Activated CD8-positive, alpha-beta T cell treated with anti-CD3 and anti-CD28 coated beads for 36 hours (primary cell): ENCODE data around the gene SLC25A25. TPM values are rescaled to one million over a fixed set of nuclear protein-coding genes. Genes with fewer than 3 reads are reported as not detected.
A peak's percentile ranks its signal among the peaks of the same experiment; 100 is the strongest.
"Not testable (repeated sequence)": the region's sequence is repeated elsewhere in the genome, so short reads cannot be mapped to it uniquely, and the experiment has no call there.

Source experiments
- ATAC-seq: fragments of 200-7000 bp; cut with Tn5 transposase; one replicate; pipeline ENCODE4 v1.10.0; 2021; ENCODE audit warnings: mild to moderate bottlenecking, moderate library complexity
- CTCF ChIA-PET: fragments of 350-600 bp; sonication (Branson Sonifier 250); formaldehyde crosslinking; loops from one replicate; lab custom pipeline; 2021; ENCODE audit warnings: antibody characterized with exemption; lab: Charles Lee
- POLR2A ChIA-PET: fragments of 350-600 bp; sonication (Branson Sonifier 250); formaldehyde crosslinking; loops from one replicate; lab custom pipeline; 2021; ENCODE audit warnings: antibody characterized with exemption; lab: Charles Lee
- DNase-seq: peaks from one replicate; pipeline ENCODE4 v3.0.0-alpha.2; 2020
- H3K27ac Mint-ChIP-seq: one replicate; pipeline ENCODE4 v1.8.0; 2021; ENCODE audit warnings: mild to moderate bottlenecking, mixed read lengths
- H3K27me3 Mint-ChIP-seq: one replicate; pipeline ENCODE4 v1.8.0; 2021; ENCODE audit warnings: mixed read lengths
- H3K36me3 Mint-ChIP-seq: one replicate; pipeline ENCODE4 v1.8.0; 2021; ENCODE audit warnings: low read depth, mixed read lengths
- H3K4me1 Mint-ChIP-seq: one replicate; pipeline ENCODE4 v1.8.0; 2021; ENCODE audit warnings: low read depth, mixed read lengths
- H3K4me3 Mint-ChIP-seq: one replicate; pipeline ENCODE4 v1.8.0; 2021; ENCODE audit warnings: mild to moderate bottlenecking, moderate library complexity, mixed read lengths
- H3K9me3 Mint-ChIP-seq: one replicate; pipeline ENCODE4 v1.8.0; 2021; ENCODE audit warnings: mixed read lengths
- CTCF ChIP-seq: fragments of 200-600 bp; IDR thresholded peaks from one replicate; pipeline ENCODE4 v1.8.0; 2022; ENCODE audit warnings: antibody characterized with exemption, mild to moderate bottlenecking
- intact Hi-C: fragments of 100-400 bp; cut with micrococcal nuclease; formaldehyde crosslinking; loops from one replicate; pipeline ENCODE4 v1.10.0; 2022
- total RNA-seq, 2 experiments: library from RNA; stranded (reverse); gene quantifications; one replicate each; pipeline ENCODE4 v1.2.3, GENCODE V29; 2021

The SLC25A25 gene
- total RNA-seq, 2 experiments from 2014 or later = 12.9 to 14.6 TPM

- Mint-ChIP-seq H3K9me3 (no peaks in the 10 kb centered on the region), H3K27ac (peak overlapping the region; percentile 98), H3K4me3 (peak overlapping the region; percentile 31), H3K4me1 (peaks cover 78% of the 10 kb centered on the region), H3K36me3 (peaks cover 2% of the 10 kb centered on the region), H3K27me3 (no peaks in the 10 kb centered on the region)
- no peak for TF ChIP-seq CTCF
- no peak for DNase-seq
- POLR2A ChIA-PET = interaction anchor here (0.7 to 4.5 kb wide), 14 partner anchors 11 to 101 kb away, joined by 3 to 85 read pairs (median 4); partner anchors contain the start of genes EEIG1 and PIP5KL1
- intact Hi-C loops = loop anchor here (2.0 to 5.0 kb wide), 4 partner anchors 21 to 70 kb away; partner anchors contain the start of genes NAIF1 and SLC25A25
- ATAC-seq = no peak
- CTCF ChIA-PET = interaction anchor here (0.7 to 24.9 kb wide), 6 partner anchors 21 to 106 kb away, joined by 3 to 631 read pairs (median 3); no protein-coding TSS in a partner anchor
These were observed 40.3 kb upstream of the SLC25A25 start for GRCh38 chr9:128027705-128028104.

GRCh38 chr9:128033609-128034008, 34.4 kb upstream of the SLC25A25 start:
- ChIA-PET CTCF (interaction anchor here (0.9 to 24.9 kb wide), 12 partner anchors 8 to 262 kb away, joined by 3 to 631 read pairs (median 16); partner anchors contain the start of genes EEIG1 and NAIF1), POLR2A (interaction anchor here (0.8 to 5.7 kb wide), 10 partner anchors 27 to 92 kb away, joined by 3 to 36 read pairs (median 6); partner anchors contain the start of gene EEIG1)
- ATAC-seq (no peak), DNase-seq (peak; percentile 38)
- Mint-ChIP-seq H3K36me3 (peaks cover 2% of the 10 kb centered on the region), H3K4me1 (peaks cover 42% of the 10 kb centered on the region), H3K9me3 (no peaks in the 10 kb centered on the region), H3K4me3 (no peak overlapping the region), H3K27ac (peak overlapping the region; percentile 75), H3K27me3 (no peaks in the 10 kb centered on the region)
- intact Hi-C loops = no loop called here
- no peak for TF ChIP-seq CTCF

- ChIA-PET POLR2A (interaction anchor here (0.6 to 5.7 kb wide), 22 partner anchors 9 to 114 kb away, joined by 3 to 36 read pairs (median 4); partner anchors contain the start of genes DPM2 and EEIG1), CTCF (interaction anchor here (0.6 to 24.9 kb wide), 39 partner anchors 8 to 165 kb away, joined by 3 to 631 read pairs (median 5); partner anchors contain the start of genes DPM2, EEIG1, NAIF1 and PIP5KL1)
- H3K36me3 Mint-ChIP-seq = peaks cover 2% of the 10 kb centered on the region
- peak; percentile 76 for DNase-seq
- no peaks in the 10 kb centered on the region for H3K9me3 Mint-ChIP-seq
- peak overlapping the region; percentile 74 for H3K27ac Mint-ChIP-seq
- intact Hi-C loops = loop anchor here (5.0 kb wide), 1 partner anchor 93 kb away; no protein-coding TSS in a partner anchor
- peak; percentile 94 for TF ChIP-seq CTCF
- H3K27me3 Mint-ChIP-seq = no peaks in the 10 kb centered on the region
- H3K4me3 Mint-ChIP-seq = no peak overlapping the region
- peak; percentile 64 for ATAC-seq
- H3K4me1 Mint-ChIP-seq = peaks cover 34% of the 10 kb centered on the region
These were observed 33.0 kb upstream of the SLC25A25 start for GRCh38 chr9:128034821-128035652.

GRCh38 chr9:128036522-128036921, 31.5 kb upstream of the SLC25A25 start:
- POLR2A ChIA-PET = interaction anchor here (2.0 kb wide), 1 partner anchor 57 kb away, joined by 5 read pairs; no protein-coding TSS in a partner anchor
- ATAC-seq = not testable (repeated sequence)

GRCh38 chr9:128040783-128041182, 27.2 kb upstream of the SLC25A25 start:
- intact Hi-C loops, H3K9me3 Mint-ChIP-seq, POLR2A ChIA-PET, ATAC-seq, H3K4me1 Mint-ChIP-seq, DNase-seq, H3K36me3 Mint-ChIP-seq, H3K4me3 Mint-ChIP-seq, H3K27ac Mint-ChIP-seq, H3K27me3 Mint-ChIP-seq: not testable (repeated sequence)
- CTCF ChIA-PET = interaction anchor here (1.1 to 4.7 kb wide), 2 partner anchors 77 to 97 kb away, joined by 4 to 24 read pairs; no protein-coding TSS in a partner anchor

More at GRCh38 chr9:128036522-128036921, 31.5 kb upstream of the SLC25A25 start:
- not testable (repeated sequence) for H3K27ac Mint-ChIP-seq, DNase-seq, H3K36me3 Mint-ChIP-seq, H3K9me3 Mint-ChIP-seq, H3K4me3 Mint-ChIP-seq, H3K27me3 Mint-ChIP-seq
- peaks cover 29% of the 10 kb centered on the region for H3K4me1 Mint-ChIP-seq
- CTCF ChIA-PET = interaction anchor here (2.2 to 24.9 kb wide), 5 partner anchors 21 to 115 kb away, joined by 7 to 631 read pairs (median 32); partner anchors contain the start of genes EEIG1 and NAIF1
- intact Hi-C loops = loop anchor here (5.0 kb wide), 1 partner anchor 94 kb away; no protein-coding TSS in a partner anchor
